Measurements from ENCODE around the gene GDA. TPM values are rescaled to one million over a fixed set of nuclear protein-coding genes. Genes with fewer than 3 reads are reported as not detected.

Gene GDA
- total RNA-seq, 2 donors from 2014 or later, result 1.9 TPM; not detected in 1

- intact Hi-C loops (cut with DNase I), result loop anchor here (5.0 kb wide), 2 partner anchors 72 to 297 kb away; partner anchors contain the start of gene ZFAND5
- Histone ChIP-seq H3K27me3 (replicated peaks; ENCODE audit: insufficient read depth) (no peaks in the 10 kb centered on the region), H3K4me3 (no peak overlapping the region), H3K27ac (no peak overlapping the region), H3K4me1 (replicated peaks) (no peaks in the 10 kb centered on the region), H3K9me3 (no peaks in the 10 kb centered on the region), H3K36me3 (no peaks in the 10 kb centered on the region)
- TF ChIP-seq CTCF (IDR thresholded peaks at IDR 0.05) (no peak), POLR2A (IDR thresholded peaks at IDR 0.05) (no peak), POLR2AphosphoS5 (IDR thresholded peaks at IDR 0.05) (no peak)
- 89% methylated on average over 7 of the region's 7 CpGs for WGBS
- no peak for DNase-seq (ENCODE audit: low spot score)
These were observed 145.7 kb downstream of the GDA start for GRCh38 chr9:72294936-72295335.

GRCh38 chr9:72297516-72297915 lies 148.3 kb downstream of the GDA start:
- intact Hi-C loops (cut with DNase I), result loop anchor here (5.0 kb wide), 1 partner anchor 70 kb away; the partner anchor contains the start of gene ZFAND5
- H3K4me1 ChIP-seq (replicated peaks), result no peaks in the 10 kb centered on the region
- peaks cover 3% of the 10 kb centered on the region for H3K27me3 ChIP-seq (replicated peaks; ENCODE audit: insufficient read depth)
- H3K36me3 ChIP-seq, result no peaks in the 10 kb centered on the region
- no peak overlapping the region for H3K27ac ChIP-seq
- DNase-seq (ENCODE audit: low spot score), result no peak
- no peak overlapping the region for H3K4me3 ChIP-seq
- H3K9me3 ChIP-seq, result no peaks in the 10 kb centered on the region
- WGBS, result 41% methylated on average over 3 of the region's 3 CpGs
- TF ChIP-seq CTCF (IDR thresholded peaks at IDR 0.05) (no peak), POLR2AphosphoS5 (IDR thresholded peaks at IDR 0.05) (peak; percentile 26)

- WGBS, result 56% methylated on average over 8 of the region's 8 CpGs
- H3K36me3 ChIP-seq, result no peaks in the 10 kb centered on the region
- intact Hi-C loops (cut with DNase I), result loop anchor here (5.0 kb wide), 1 partner anchor 68 kb away; the partner anchor contains the start of gene ZFAND5
- peak; percentile 60 for DNase-seq (ENCODE audit: low spot score)
- H3K4me1 ChIP-seq (replicated peaks), result no peaks in the 10 kb centered on the region
- no peak overlapping the region for H3K4me3 ChIP-seq
- H3K27ac ChIP-seq, result peak overlapping the region in 1 of 2 donors; percentile 6
- no peaks in the 10 kb centered on the region for H3K9me3 ChIP-seq
- peaks cover 6% of the 10 kb centered on the region for H3K27me3 ChIP-seq (replicated peaks; ENCODE audit: insufficient read depth)
- TF ChIP-seq CTCF (IDR thresholded peaks at IDR 0.05), result no peak
- TF ChIP-seq POLR2AphosphoS5 (IDR thresholded peaks at IDR 0.05), result no peak
- no peak for TF ChIP-seq POLR2A (IDR thresholded peaks at IDR 0.05)
These were observed 149.9 kb downstream of the GDA start for GRCh38 chr9:72299017-72299603.

GRCh38 chr9:72300873-72301272 lies 151.6 kb downstream of the GDA start:
- H3K27ac ChIP-seq, result no peak overlapping the region
- no peak overlapping the region for H3K4me3 ChIP-seq
- no peaks in the 10 kb centered on the region for H3K36me3 ChIP-seq
- H3K27me3 ChIP-seq (replicated peaks; ENCODE audit: insufficient read depth), result peaks cover 8% of the 10 kb centered on the region
- no peaks in the 10 kb centered on the region for H3K9me3 ChIP-seq
- TF ChIP-seq POLR2AphosphoS5 (IDR thresholded peaks at IDR 0.05), result no peak
- no peak for TF ChIP-seq POLR2A (IDR thresholded peaks at IDR 0.05)
- no peaks in the 10 kb centered on the region for H3K4me1 ChIP-seq (replicated peaks)
- intact Hi-C loops (cut with DNase I), result no loop called here
- 97% methylated on average over 4 of the region's 4 CpGs for WGBS
- DNase-seq (ENCODE audit: low spot score), result no peak

Small RNAs within 50 kb of the gene (small RNA-seq; reads per million reads assigned to genes)
- 0 to 0.20 reads per million in 2 donors for gene RNA5SP285

Other genes with a start within 250 kb of the GDA start
- gene ABHD17B, start 238.2 kb upstream of the GDA start, total RNA-seq, result 10 to 100 TPM; 31.6 to 42.4 TPM
- 10 to 100 TPM; 20.1 to 21.4 TPM for gene C9orf85, start 237.8 kb upstream of the GDA start, total RNA-seq
- not detected for gene C9orf57, start 88.8 kb upstream of the GDA start, total RNA-seq
- 100 to 1,000 TPM; 143 to 288 TPM for gene ZFAND5, start 215.8 kb downstream of the GDA start, total RNA-seq